HepG2 (cell line): Measurements from ENCODE around the gene AP1M1. TPM values are rescaled to one million over a fixed set of nuclear protein-coding genes. Genes with fewer than 3 reads are reported as not detected.

ENCODE experiments used
- ATAC-seq: fragments of 200-7000 bp; cut with Tn5 transposase; 3 replicates; pipeline ENCODE4 v1.9.1; 2020; ENCODE audit warnings: mild to moderate bottlenecking, moderate library complexity
- BruUV-seq: library from RNA; stranded (reverse); fragments of 400-500 nt; replicated peaks from 2 replicates; lab custom pipeline; 2021; lab: Mats Ljungman, UMichigan
- CTCF ChIA-PET: fragments of 300-600 bp; formaldehyde crosslinking; extraction: SDS; loops from one replicate; lab custom pipeline; 2021; ENCODE audit warnings: low total read pairs, inconsistent platforms, low intra/inter-chr PET ratio; lab: Yijun Ruan, JAX
- POLR2A ChIA-PET: fragments of 350-600 bp; sonication (Branson Sonifier 250); formaldehyde crosslinking; loops from one replicate; lab custom pipeline; 2020; ENCODE audit warnings: antibody characterized with exemption, inconsistent platforms; lab: Yijun Ruan, JAX
- DNase-seq: peaks from one replicate; pipeline ENCODE4 v3.0.0-alpha.2; 2015; ENCODE audit warnings: low spot score
- FAIRE-seq: peaks from 3 replicates; lab custom pipeline; 2011; peaks lifted over from hg19 to GRCh38; lab: Jason Lieb, UNC
- H2AFZ ChIP-seq: one replicate; pipeline ENCODE4 v1.6.1; 2011; ENCODE audit warnings: low read length, inconsistent platforms
- H3K27ac ChIP-seq: fragments of 300-600 bp; 3 replicates; pipeline ENCODE4 v1.8.0; 2011; ENCODE audit warnings: mixed run types, mild to moderate bottlenecking, mixed read lengths, low read length, inconsistent platforms; ENCODE audit not compliant: insufficient read depth; ENCODE audit errors: extremely low read length
- H3K27me3 ChIP-seq, 2 experiments: fragments of 200-600 bp in 1 of 2; 2 replicates in 1 of 2; 3 replicates in 1 of 2; pipeline versions ENCODE4 v1.6.0 to v1.8.0; 2011; ENCODE audit warnings: low read length in 2 of 2, mild to moderate bottlenecking in 2 of 2, moderate library complexity in 2 of 2, inconsistent platforms in 1 of 2; ENCODE audit not compliant: insufficient read depth in 2 of 2, control insufficient read depth in 1 of 2
- H3K36me3 ChIP-seq, 2 experiments: fragments of 200-600 bp in 1 of 2; replicated peaks in 1 of 2; 2 replicates in 1 of 2; 3 replicates in 1 of 2; pipeline versions ENCODE4 v1.5.1 to v1.8.0; 2011; ENCODE audit warnings: low read length in 2 of 2, inconsistent platforms in 1 of 2; ENCODE audit not compliant: insufficient read depth in 2 of 2, control insufficient read depth in 1 of 2
- H3K4me1 ChIP-seq: 2 replicates; pipeline ENCODE4 v1.5.1; 2012; ENCODE audit warnings: low read length, inconsistent platforms; ENCODE audit not compliant: insufficient read depth
- H3K4me2 ChIP-seq: 2 replicates; pipeline ENCODE4 v1.6.0; 2011; ENCODE audit warnings: low read depth, low read length, inconsistent platforms
- H3K4me3 ChIP-seq, 3 experiments: fragments of 200-600 bp in 1 of 3; sonication (generic), shearing (Covaris generic) in 1 of 3; replicated peaks in 1 of 3; 2 replicates each; pipeline ENCODE4 v1.5.1; 2011 to 2016; ENCODE audit warnings: low read length in 3 of 3, inconsistent platforms in 2 of 3, low read depth in 2 of 3, mild to moderate bottlenecking in 2 of 3, control low read depth in 1 of 3, mixed read lengths in 1 of 3; ENCODE audit not compliant: insufficient read depth in 1 of 3
- H3K79me2 ChIP-seq: one replicate; pipeline ENCODE4 v1.6.1; 2011; ENCODE audit warnings: low read length, inconsistent platforms; ENCODE audit not compliant: insufficient read depth
- H3K9ac ChIP-seq: 2 replicates; pipeline ENCODE4 v1.6.0; 2011; ENCODE audit warnings: mild to moderate bottlenecking, low read depth, low read length, inconsistent platforms; ENCODE audit not compliant: insufficient read depth
- H3K9me3 ChIP-seq: 2 replicates; pipeline ENCODE4 v1.5.1; 2012; ENCODE audit warnings: mild to moderate bottlenecking, low read length
- H4K20me1 ChIP-seq: 2 replicates; pipeline ENCODE4 v1.6.0; 2011; ENCODE audit warnings: inconsistent platforms, mild to moderate bottlenecking, low read length, moderate library complexity; ENCODE audit not compliant: insufficient read depth
- BORCS8-MEF2B ChIP-seq: sonication (generic); formaldehyde crosslinking; IDR thresholded peaks from 2 replicates; pipeline ENCODE4 v1.8.0; 2022; ENCODE audit warnings: mild to moderate bottlenecking, missing genetic modification reagents
- DRAP1 ChIP-seq: IDR thresholded peaks from 2 replicates; pipeline ENCODE4 v1.6.1; 2016; ENCODE audit warnings: missing genetic modification reagents, missing compliant biosample characterization
- ETV6 ChIP-seq: sonication (generic); formaldehyde crosslinking; conservative IDR thresholded peaks from 2 replicates; pipeline ENCODE4 v1.4.0; 2020; ENCODE audit warnings: missing genetic modification reagents
- GTF3A ChIP-seq: sonication (generic); formaldehyde crosslinking; conservative IDR thresholded peaks from 2 replicates; pipeline ENCODE4 v1.4.0; 2020; ENCODE audit warnings: mild to moderate bottlenecking, missing genetic modification reagents
- HOMEZ ChIP-seq: IDR thresholded peaks from 2 replicates; pipeline ENCODE4 v1.6.1; 2016; ENCODE audit warnings: low read depth
- MIER3 ChIP-seq: IDR thresholded peaks from 2 replicates; pipeline ENCODE4 v1.6.1; 2016; ENCODE audit warnings: missing compliant biosample characterization, borderline replicate concordance
- NONO ChIP-seq, 2 experiments: fragments of 450-650 bp in 1 of 2; sonication (generic) in 1 of 2; formaldehyde crosslinking in 1 of 2; IDR thresholded peaks in 1 of 2; conservative IDR thresholded peaks in 1 of 2; 2 replicates each; pipeline versions ENCODE4 v1.6.1 to v1.8.0; 2017 to 2022; ENCODE audit warnings: mild to moderate bottlenecking in 1 of 2, missing genetic modification reagents in 1 of 2, moderate library complexity in 1 of 2
- THRA ChIP-seq: sonication (generic); formaldehyde crosslinking; IDR thresholded peaks from 2 replicates; pipeline ENCODE4 v1.4.0; 2020; ENCODE audit warnings: missing genetic modification reagents, borderline replicate concordance
- ZBTB21 ChIP-seq: sonication (generic); formaldehyde crosslinking; IDR thresholded peaks from 2 replicates; pipeline ENCODE4 v1.4.0; 2020; ENCODE audit warnings: missing genetic modification reagents
- ZNF264 ChIP-seq: sonication (generic); formaldehyde crosslinking; IDR thresholded peaks from 2 replicates; pipeline ENCODE4 v1.4.0; 2020; ENCODE audit warnings: missing genetic modification reagents
- WGBS: methylation state at CpG from one replicate; pipeline ENCODE4 v1.1.6; 2017; ENCODE audit warnings: low lambda C conversion rate; 5-methylcytosine and 5-hydroxymethylcytosine counted together
- in situ Hi-C: cut with HindIII; loops from 2 replicates; pipeline ENCODE4 v1.10.0; 2017; ENCODE audit warnings: low pct_unique_long_range_greater_than_20kb; ENCODE audit not compliant: extremely low pct_ligation_motif_present
- intact Hi-C: fragments of 100-400 bp; cut with micrococcal nuclease; formaldehyde crosslinking; loops from one replicate; pipeline ENCODE4 v1.10.0; 2022; ENCODE audit not compliant: unreplicated experiment
- polyA plus RNA-seq, 8 experiments: library from polyadenylated mRNA; depleted of rRNA in 3 of 8; stranded (reverse) in 7 of 8; unstranded in 1 of 8; fragments of >200 nt; fragmentation: Illumina TruSeq in 4 of 8; extraction: Trizol in 4 of 8; gene quantifications; 2 replicates each; pipeline versions ENCODE4 v1.2.1 to v1.2.3, GENCODE V29; 2011 to 2016; ENCODE audit warnings: low read depth in 4 of 8, missing spikeins in 1 of 8, mixed read lengths in 1 of 8; ENCODE audit not compliant: insufficient read depth in 1 of 8
- total RNA-seq, 5 experiments: library from RNA; depleted of rRNA; stranded (reverse); fragments of >200 nt; fragmentation: Illumina TruSeq; extraction: Trizol; gene quantifications; 2 replicates each; pipeline ENCODE4 v1.2.3, GENCODE V29; 2016; ENCODE audit warnings: low read depth in 1 of 5
- TF ChIP-seq, protein P1 (sequence below): sonication (generic); formaldehyde crosslinking; IDR thresholded peaks from 2 replicates; pipeline ENCODE4 v1.5.0; 2020; ENCODE audit warnings: mild to moderate bottlenecking, low read depth, missing genetic modification reagents, borderline replicate concordance

The AP1M1 gene
- total and polyA plus RNA-seq, 2 of the 13 experiments (the other 11 are each of a cell fraction or from before 2014, with no cell fraction given), result 34.4 to 46.1 TPM

GRCh38 chr19:16283210-16284061, 85.7 kb downstream of the AP1M1 start:
- BruUV-seq, result no TSS peak
- Histone ChIP-seq H3K9ac (no peak overlapping the region), H3K4me3 (no peak overlapping the region), H4K20me1 (no peaks in the 10 kb centered on the region), H3K27me3 (peaks cover 1 to 23% of the 10 kb centered on the region in 2 experiments; a peak in 2 of 5 replicates), H3K4me2 (no peak overlapping the region), H2AFZ (no peak overlapping the region), H3K36me3 (no peaks in the 10 kb centered on the region), H3K4me1 (no peaks in the 10 kb centered on the region; the same call in 1 of the 2 replicates), H3K9me3 (no peaks in the 10 kb centered on the region), H3K79me2 (no peaks in the 10 kb centered on the region), H3K27ac (no peak overlapping the region)
- WGBS, result 70% methylated on average over 17 of the region's 36 CpGs
- no peak for ATAC-seq
- ChIA-PET CTCF (no interaction called here), POLR2A (no interaction called here)
- intact Hi-C loops, result no loop called here
- in situ Hi-C loops, result no loop called here
- DNase-seq, result no peak
- no peak for FAIRE-seq
- TF ChIP-seq, protein P1, sequence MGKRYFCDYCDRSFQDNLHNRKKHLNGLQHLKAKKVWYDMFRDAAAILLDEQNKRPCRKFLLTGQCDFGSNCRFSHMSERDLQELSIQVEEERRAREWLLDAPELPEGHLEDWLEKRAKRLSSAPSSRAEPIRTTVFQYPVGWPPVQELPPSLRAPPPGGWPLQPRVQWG (CRISPR knock-in tag), result no peak
- TF ChIP-seq MIER3 (CRISPR knock-in tag) (no peak), HOMEZ (CRISPR knock-in tag) (no peak), THRA (CRISPR knock-in tag) (no peak), ZNF264 (CRISPR knock-in tag) (no peak), DRAP1 (CRISPR knock-in tag) (no peak), ZBTB21 (no peak), NONO (IDR thresholded peaks at IDR 0.05) (no peak), NONO (CRISPR knock-in tag; conservative IDR thresholded peaks at IDR 0.05) (no peak), GTF3A (CRISPR knock-in tag) (no peak), BORCS8-MEF2B (CRISPR knock-in tag) (no peak), ETV6 (CRISPR knock-in tag) (no peak)
